Measurements from ENCODE around the gene UBE2K. TPM values are rescaled to one million over a fixed set of nuclear protein-coding genes. Genes with fewer than 3 reads are reported as not detected.
"Not testable (repeated sequence)": the region's sequence is repeated elsewhere in the genome, so short reads cannot be mapped to it uniquely, and the experiment has no call there.

UBE2K gene
- total RNA-seq, 4 donors from 2014 or later, result 27.1 to 48.5 (median 32.3) TPM

- no peak for DNase-seq
- Histone ChIP-seq H3K9me3 (no peaks in the 10 kb centered on the region), H3K27ac (no peak overlapping the region), H3K36me3 (peaks cover 8 to 9% of the 10 kb centered on the region in 2 donors), H3K4me1 (no peaks in the 10 kb centered on the region), H3K27me3 (no peaks in the 10 kb centered on the region), H3K4me3 (replicated peaks in 1 of 3) (no peak overlapping the region)
- TF ChIP-seq POLR2A (IDR thresholded peaks at IDR 0.05) (no peak), CTCF (IDR thresholded peaks at IDR 0.05) (no peak)
- WGBS, 2 donors, result 88 to 90% methylated on average over 9 of the region's 9 CpGs
- intact Hi-C loops (cut with DNase I), result no loop called here
Measured at GRCh38 chr4:39763714-39764572, 66.0 kb downstream of the UBE2K start.

GRCh38 chr4:39770005-39770404, 72.1 kb downstream of the UBE2K start:
- WGBS, 2 donors, result 93 to 95% methylated on average over 19 to 22 of the region's 25 CpGs
- no peaks in the 10 kb centered on the region for H3K27me3 ChIP-seq
- no peak for DNase-seq
- H3K27ac ChIP-seq, result no peak overlapping the region
- H3K36me3 ChIP-seq, result peaks cover 12 to 14% of the 10 kb centered on the region in 2 donors
- no peaks in the 10 kb centered on the region for H3K9me3 ChIP-seq
- TF ChIP-seq POLR2A (IDR thresholded peaks at IDR 0.05), result no peak
- TF ChIP-seq CTCF (IDR thresholded peaks at IDR 0.05), result no peak
- intact Hi-C loops (cut with DNase I), result no loop called here
- no peaks in the 10 kb centered on the region for H3K4me1 ChIP-seq
- no peak overlapping the region for H3K4me3 ChIP-seq (replicated peaks in 1 of 3)

GRCh38 chr4:39770471-39770870, 72.5 kb downstream of the UBE2K start:
- WGBS, 2 donors, result 93 to 94% methylated on average over 11 to 15 of the region's 19 CpGs
- Histone ChIP-seq H3K4me3 (replicated peaks in 1 of 3) (no peak overlapping the region), H3K9me3 (no peaks in the 10 kb centered on the region), H3K36me3 (peaks cover 12 to 17% of the 10 kb centered on the region in 2 donors), H3K27ac (no peak overlapping the region), H3K27me3 (no peaks in the 10 kb centered on the region), H3K4me1 (no peaks in the 10 kb centered on the region)
- no peak for DNase-seq
- intact Hi-C loops (cut with DNase I), result no loop called here
- TF ChIP-seq POLR2A (IDR thresholded peaks at IDR 0.05) (no peak), CTCF (IDR thresholded peaks at IDR 0.05) (no peak)

GRCh38 chr4:39770969-39771724, 73.2 kb downstream of the UBE2K start:
- Histone ChIP-seq H3K9me3 (no peaks in the 10 kb centered on the region), H3K36me3 (peaks cover 15 to 22% of the 10 kb centered on the region in 2 donors), H3K4me1 (no peaks in the 10 kb centered on the region), H3K27ac (no peak overlapping the region), H3K27me3 (no peaks in the 10 kb centered on the region), H3K4me3 (replicated peaks in 1 of 3) (no peak overlapping the region)
- no peak for TF ChIP-seq POLR2A (IDR thresholded peaks at IDR 0.05)
- TF ChIP-seq CTCF (IDR thresholded peaks at IDR 0.05), result no peak
- DNase-seq, result no peak
- 94 to 97% methylated on average over 47 to 57 of the region's 57 CpGs for WGBS, 2 donors
- intact Hi-C loops (cut with DNase I), result no loop called here

GRCh38 chr4:39781988-39782387, 84.1 kb downstream of the UBE2K start:
- intact Hi-C loops (cut with DNase I); H3K4me3 ChIP-seq (replicated peaks in 1 of 3); H3K4me1 ChIP-seq; H3K36me3 ChIP-seq; H3K27me3 ChIP-seq; H3K27ac ChIP-seq; DNase-seq; H3K9me3 ChIP-seq: not testable (repeated sequence)
- 95 to 98% methylated on average over 2 of the region's 2 CpGs for WGBS, 2 donors
